Endodermal cell (in vitro differentiated cells): ENCODE results near the gene TSHZ3. TPM values are rescaled to one million over a fixed set of nuclear protein-coding genes. Genes with fewer than 3 reads are reported as not detected.

ENCODE experiments used
- DNase-seq: peaks from one replicate; pipeline ENCODE4 v3.0.0-alpha.2; 2017
- H3K27ac ChIP-seq: 2 replicates; pipeline ENCODE4 v1.5.1; 2013; ENCODE audit warnings: mild to moderate bottlenecking, low read depth, low read length, moderate library complexity
- H3K27me3 ChIP-seq: 2 replicates; pipeline ENCODE4 v1.6.1; 2013; ENCODE audit warnings: mild to moderate bottlenecking, low read length, moderate library complexity; ENCODE audit not compliant: insufficient read depth, control insufficient read depth, poor library complexity, severe bottlenecking
- H3K36me3 ChIP-seq: 2 replicates; pipeline ENCODE4 v1.7.0; 2013; ENCODE audit warnings: mild to moderate bottlenecking, low read length, moderate library complexity; ENCODE audit not compliant: control insufficient read depth, insufficient read depth
- H3K4me1 ChIP-seq: one replicate; pipeline ENCODE4 v1.7.0; 2013; ENCODE audit warnings: low read length; ENCODE audit not compliant: control insufficient read depth, insufficient read depth
- H3K4me3 ChIP-seq: 2 replicates; pipeline ENCODE4 v1.5.1; 2013; ENCODE audit warnings: mild to moderate bottlenecking, low read length, moderate library complexity
- H3K9ac ChIP-seq: 2 replicates; pipeline ENCODE4 v1.6.1; 2013; ENCODE audit warnings: mild to moderate bottlenecking, low read length, moderate library complexity; ENCODE audit not compliant: poor library complexity, severe bottlenecking; ENCODE audit errors: extremely low read depth
- H3K9me3 ChIP-seq: 2 replicates; pipeline ENCODE4 v1.6.1; 2013; ENCODE audit warnings: mild to moderate bottlenecking, low read length, moderate library complexity; ENCODE audit not compliant: control insufficient read depth
- H3K27ac Mint-ChIP-seq: 2 replicates; pipeline ENCODE4 v1.8.0; 2020; ENCODE audit warnings: mixed read lengths
- H3K27me3 Mint-ChIP-seq: 2 replicates; pipeline ENCODE4 v1.8.0; 2021; ENCODE audit warnings: mild to moderate bottlenecking, mixed read lengths; ENCODE audit not compliant: insufficient read depth
- H3K36me3 Mint-ChIP-seq: 2 replicates; pipeline ENCODE4 v1.8.0; 2020; ENCODE audit warnings: low read depth, mixed read lengths
- H3K4me1 Mint-ChIP-seq: 2 replicates; pipeline ENCODE4 v1.8.0; 2020; ENCODE audit warnings: mixed read lengths
- H3K4me3 Mint-ChIP-seq: 2 replicates; pipeline ENCODE4 v1.8.0; 2020; ENCODE audit warnings: mild to moderate bottlenecking, moderate library complexity, mixed read lengths
- H3K9me3 Mint-ChIP-seq: 2 replicates; pipeline ENCODE4 v1.8.0; 2020; ENCODE audit warnings: mild to moderate bottlenecking, mixed read lengths
- WGBS, 2 experiments: methylation state at CpG; one replicate each; pipeline versions ENCODE4 v1.1.5 to v1.1.7; 2013; ENCODE audit warnings: missing lambda C conversion rate in 2 of 2, mixed read lengths in 1 of 2; ENCODE audit not compliant: insufficient coverage in 1 of 2, insufficient read length in 1 of 2; 5-methylcytosine and 5-hydroxymethylcytosine counted together
- total RNA-seq, 2 donors: library from RNA; stranded (reverse); fragmentation: NEBNext Ultra II Directional in 1 of 2; extraction: Animal tissue kit (Norgen Biotek cat#: 25700) in 1 of 2; gene quantifications; 2 replicates in 1 of 2; 3 replicates in 1 of 2; pipeline ENCODE4 v1.2.1, GENCODE V29; 2021
- TF ChIP-seq, protein P1 (sequence below): fragments of 200-600 bp; sonication (generic); conservative IDR thresholded peaks from 2 replicates; pipeline ENCODE4 v1.5.0; 2021; ENCODE audit warnings: antibody characterized with exemption, mild to moderate bottlenecking

TSHZ3 gene
- total RNA-seq, 2 donors from 2014 or later: 0.84 to 2.1 TPM

DNA sequence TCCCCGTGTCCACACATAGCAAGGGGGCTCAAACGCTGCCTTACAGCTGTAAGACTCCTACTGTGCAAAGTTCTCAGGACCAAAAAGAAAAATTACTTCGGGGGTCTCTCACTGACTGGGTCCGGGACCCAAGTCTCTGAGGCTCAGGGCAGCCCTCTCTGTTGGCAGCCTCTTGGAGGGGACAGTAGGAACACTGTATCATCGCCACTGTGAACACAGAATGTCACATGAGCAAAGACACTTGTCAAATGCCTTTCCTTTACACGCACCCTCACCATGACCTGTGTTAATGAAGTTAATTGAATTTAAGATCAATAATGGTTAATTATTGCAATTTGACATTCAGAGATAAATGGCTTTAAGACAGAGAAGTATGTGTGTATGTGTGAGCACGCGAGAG is 49.6 kb downstream of the TSHZ3 start:
- no peak overlapping the region for H3K9ac ChIP-seq
- TF ChIP-seq, protein P1, sequence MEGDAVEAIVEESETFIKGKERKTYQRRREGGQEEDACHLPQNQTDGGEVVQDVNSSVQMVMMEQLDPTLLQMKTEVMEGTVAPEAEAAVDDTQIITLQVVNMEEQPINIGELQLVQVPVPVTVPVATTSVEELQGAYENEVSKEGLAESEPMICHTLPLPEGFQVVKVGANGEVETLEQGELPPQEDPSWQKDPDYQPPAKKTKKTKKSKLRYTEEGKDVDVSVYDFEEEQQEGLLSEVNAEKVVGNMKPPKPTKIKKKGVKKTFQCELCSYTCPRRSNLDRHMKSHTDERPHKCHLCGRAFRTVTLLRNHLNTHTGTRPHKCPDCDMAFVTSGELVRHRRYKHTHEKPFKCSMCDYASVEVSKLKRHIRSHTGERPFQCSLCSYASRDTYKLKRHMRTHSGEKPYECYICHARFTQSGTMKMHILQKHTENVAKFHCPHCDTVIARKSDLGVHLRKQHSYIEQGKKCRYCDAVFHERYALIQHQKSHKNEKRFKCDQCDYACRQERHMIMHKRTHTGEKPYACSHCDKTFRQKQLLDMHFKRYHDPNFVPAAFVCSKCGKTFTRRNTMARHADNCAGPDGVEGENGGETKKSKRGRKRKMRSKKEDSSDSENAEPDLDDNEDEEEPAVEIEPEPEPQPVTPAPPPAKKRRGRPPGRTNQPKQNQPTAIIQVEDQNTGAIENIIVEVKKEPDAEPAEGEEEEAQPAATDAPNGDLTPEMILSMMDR: no peak
- H3K4me1 ChIP-seq: no peaks in the 10 kb centered on the region
- WGBS, 2 experiments: 72 to 82% methylated on average over 6 to 8 of the region's 8 CpGs
- H3K27me3 ChIP-seq: no peaks in the 10 kb centered on the region
- no peak overlapping the region for H3K4me3 ChIP-seq
- H3K36me3 ChIP-seq: no peaks in the 10 kb centered on the region
- Mint-ChIP-seq H3K27ac (no peak overlapping the region), H3K36me3 (no peaks in the 10 kb centered on the region), H3K4me3 (no peak overlapping the region), H3K9me3 (no peaks in the 10 kb centered on the region), H3K27me3 (no peaks in the 10 kb centered on the region), H3K4me1 (no peaks in the 10 kb centered on the region)
- no peak overlapping the region for H3K27ac ChIP-seq
- no peak for DNase-seq
- no peaks in the 10 kb centered on the region for H3K9me3 ChIP-seq

DNA sequence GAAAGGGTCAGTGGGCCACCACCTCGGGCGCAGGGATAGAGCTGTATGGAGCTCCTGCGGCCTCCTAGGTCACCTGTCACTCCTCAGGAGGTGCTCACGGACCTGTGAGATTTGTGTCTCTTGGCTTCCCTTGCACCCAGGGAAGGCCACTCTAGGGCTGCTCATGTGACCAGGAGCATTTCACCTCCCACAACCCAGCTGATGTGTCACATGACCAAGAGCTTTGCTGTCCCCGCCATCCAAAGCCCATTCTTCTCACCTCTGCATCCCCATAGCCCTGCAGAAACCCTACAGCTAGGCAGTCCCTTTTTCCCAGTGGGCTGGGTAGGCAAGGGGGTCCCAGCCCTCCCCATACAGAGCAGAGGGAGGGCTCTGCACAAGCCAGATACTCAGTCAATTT is 51.2 kb downstream of the TSHZ3 start:
- DNase-seq: no peak

DNA sequence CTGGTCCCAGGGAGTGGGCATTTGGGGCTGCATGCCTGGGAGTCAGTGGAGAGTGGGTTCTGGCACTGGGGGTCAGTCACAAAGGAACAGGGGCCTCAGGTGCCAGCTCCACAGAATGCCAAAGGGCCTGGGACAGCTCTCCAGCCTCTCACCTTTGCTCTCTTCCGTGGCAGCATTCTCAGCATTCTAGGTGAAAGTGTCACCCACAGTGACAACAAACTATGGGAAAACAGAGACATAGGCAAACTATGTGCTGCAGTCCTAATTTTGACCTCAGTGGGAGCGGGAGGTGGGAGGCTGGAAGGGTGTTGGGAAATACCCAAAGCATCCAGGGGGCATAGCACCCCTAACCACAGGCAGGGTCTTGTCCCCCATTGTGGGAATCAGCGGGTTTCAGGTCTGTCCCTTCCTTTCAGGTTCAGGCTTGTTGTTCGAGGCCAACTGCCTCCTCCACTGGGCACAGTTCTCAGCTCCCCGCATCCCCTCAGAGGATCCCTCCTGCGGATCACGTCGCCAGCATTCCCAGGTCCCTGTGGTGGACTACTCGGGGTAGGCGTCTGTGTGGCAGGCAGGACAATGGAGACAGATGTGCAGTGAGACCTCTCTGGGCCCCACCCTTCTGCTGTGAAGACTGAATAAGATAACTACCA is 52.4 kb downstream of the TSHZ3 start:
- Histone ChIP-seq H3K4me1 (no peaks in the 10 kb centered on the region), H3K36me3 (no peaks in the 10 kb centered on the region), H3K27me3 (no peaks in the 10 kb centered on the region), H3K27ac (no peak overlapping the region), H3K9me3 (no peaks in the 10 kb centered on the region), H3K9ac (no peak overlapping the region), H3K4me3 (no peak overlapping the region)
- 62 to 85% methylated on average over 4 to 10 of the region's 10 CpGs for WGBS, 2 experiments
- Mint-ChIP-seq H3K27ac (no peak overlapping the region), H3K4me1 (no peaks in the 10 kb centered on the region), H3K9me3 (no peaks in the 10 kb centered on the region), H3K4me3 (no peak overlapping the region), H3K27me3 (no peaks in the 10 kb centered on the region), H3K36me3 (no peaks in the 10 kb centered on the region)
- TF ChIP-seq, protein P1: no peak
- DNase-seq: no peak

More for the DNA sequence above, 51.2 kb downstream of the TSHZ3 start:
- no peak overlapping the region for H3K4me3 Mint-ChIP-seq
- WGBS, 2 experiments: 72 to 75% methylated on average over 4 to 5 of the region's 5 CpGs
- H3K4me1 Mint-ChIP-seq: no peaks in the 10 kb centered on the region
- no peaks in the 10 kb centered on the region for H3K36me3 Mint-ChIP-seq
- H3K27me3 Mint-ChIP-seq: no peaks in the 10 kb centered on the region
- TF ChIP-seq, protein P1: no peak
- H3K9me3 ChIP-seq: no peaks in the 10 kb centered on the region
- H3K9me3 Mint-ChIP-seq: no peaks in the 10 kb centered on the region
- no peak overlapping the region for H3K27ac ChIP-seq
- H3K4me3 ChIP-seq: no peak overlapping the region
- no peaks in the 10 kb centered on the region for H3K27me3 ChIP-seq
- no peaks in the 10 kb centered on the region for H3K4me1 ChIP-seq
- no peak overlapping the region for H3K9ac ChIP-seq
- no peaks in the 10 kb centered on the region for H3K36me3 ChIP-seq
- H3K27ac Mint-ChIP-seq: no peak overlapping the region
